ENCODE measurements around the gene ATP5F1A.

- TF ChIP-seq CTCF (IDR thresholded peaks at IDR 0.05; ENCODE audit: insufficient read depth, low read depth, low read length), result no peak
- TF ChIP-seq EZH2 (IDR thresholded peaks at IDR 0.05; ENCODE audit: insufficient read depth, low read length), result no peak
Measured at GRCh38 chr18:46067438-46068007, 30.6 kb downstream of the ATP5F1A start.
